RWPE2 (cell line): Measurements from ENCODE around the gene ZC3H7B.

Source experiments
- ATAC-seq: fragments of 200-7000 bp; cut with Tn5 transposase; 3 replicates; pipeline ENCODE4 v1.9.1; 2021; ENCODE audit warnings: low read depth
- DNase-seq: peaks from one replicate; pipeline ENCODE4 v3.0.0-alpha.2; 2020; ENCODE audit warnings: low spot score
- H3K27ac ChIP-seq: fragments of 450-650 bp; 2 replicates; pipeline ENCODE4 v1.5.1; 2017; ENCODE audit warnings: mild to moderate bottlenecking; ENCODE audit not compliant: poor library complexity, severe bottlenecking
- H3K27me3 ChIP-seq: fragments of 250-450 bp; sonication (Bioruptor Pico); 2 replicates; pipeline ENCODE4 v1.5.1; 2021; ENCODE audit warnings: mild to moderate bottlenecking, moderate library complexity; ENCODE audit not compliant: insufficient read depth, poor library complexity, severe bottlenecking
- H3K36me3 ChIP-seq: fragments of 250-450 bp; sonication (Bioruptor Pico); 2 replicates; pipeline ENCODE4 v1.5.1; 2020; ENCODE audit warnings: low read depth, mild to moderate bottlenecking, moderate library complexity
- H3K4me1 ChIP-seq: fragments of 250-450 bp; sonication (Bioruptor Pico); 2 replicates; pipeline ENCODE4 v1.5.1; 2021; ENCODE audit warnings: mild to moderate bottlenecking, moderate library complexity; ENCODE audit not compliant: insufficient read depth, poor library complexity, severe bottlenecking
- H3K4me3 ChIP-seq: fragments of 250-450 bp; sonication (Bioruptor Pico); 2 replicates; pipeline ENCODE4 v1.5.1; 2021; ENCODE audit warnings: mild to moderate bottlenecking, moderate library complexity; ENCODE audit not compliant: severe bottlenecking
- H3K9me3 ChIP-seq: fragments of 250-450 bp; sonication (Bioruptor Pico); 2 replicates; pipeline ENCODE4 v1.5.1; 2021; ENCODE audit warnings: mild to moderate bottlenecking, moderate library complexity; ENCODE audit not compliant: severe bottlenecking
- TF ChIP-seq, protein P1 (sequence below): fragments of 450-650 bp; IDR thresholded peaks from one replicate; pipeline ENCODE4 v1.5.1; 2017; ENCODE audit warnings: mild to moderate bottlenecking, moderate library complexity; ENCODE audit not compliant: poor library complexity, severe bottlenecking

The ZC3H7B gene

DNA sequence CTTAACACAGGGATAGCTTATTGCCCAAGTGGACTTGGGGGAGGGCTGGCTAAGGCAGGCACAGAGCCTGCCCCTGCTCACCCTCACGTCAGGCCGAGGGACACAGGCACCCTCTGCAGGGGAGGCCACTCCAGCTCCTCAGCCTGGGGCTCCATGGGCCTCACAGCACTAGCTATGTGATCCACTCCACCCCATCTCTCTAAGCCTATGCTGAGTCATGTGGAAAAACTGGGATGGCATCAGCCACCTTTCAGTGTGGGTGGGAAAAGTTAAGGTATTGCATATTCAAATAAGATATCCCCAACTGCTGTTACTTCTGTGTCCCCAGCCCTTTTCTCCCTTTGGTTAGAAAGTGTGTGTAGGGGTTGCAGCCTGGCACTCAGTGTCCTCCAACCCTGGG, 37.6 kb upstream of the ZC3H7B start:
- no peak for ATAC-seq
- TF ChIP-seq, protein P1, sequence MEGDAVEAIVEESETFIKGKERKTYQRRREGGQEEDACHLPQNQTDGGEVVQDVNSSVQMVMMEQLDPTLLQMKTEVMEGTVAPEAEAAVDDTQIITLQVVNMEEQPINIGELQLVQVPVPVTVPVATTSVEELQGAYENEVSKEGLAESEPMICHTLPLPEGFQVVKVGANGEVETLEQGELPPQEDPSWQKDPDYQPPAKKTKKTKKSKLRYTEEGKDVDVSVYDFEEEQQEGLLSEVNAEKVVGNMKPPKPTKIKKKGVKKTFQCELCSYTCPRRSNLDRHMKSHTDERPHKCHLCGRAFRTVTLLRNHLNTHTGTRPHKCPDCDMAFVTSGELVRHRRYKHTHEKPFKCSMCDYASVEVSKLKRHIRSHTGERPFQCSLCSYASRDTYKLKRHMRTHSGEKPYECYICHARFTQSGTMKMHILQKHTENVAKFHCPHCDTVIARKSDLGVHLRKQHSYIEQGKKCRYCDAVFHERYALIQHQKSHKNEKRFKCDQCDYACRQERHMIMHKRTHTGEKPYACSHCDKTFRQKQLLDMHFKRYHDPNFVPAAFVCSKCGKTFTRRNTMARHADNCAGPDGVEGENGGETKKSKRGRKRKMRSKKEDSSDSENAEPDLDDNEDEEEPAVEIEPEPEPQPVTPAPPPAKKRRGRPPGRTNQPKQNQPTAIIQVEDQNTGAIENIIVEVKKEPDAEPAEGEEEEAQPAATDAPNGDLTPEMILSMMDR = no peak
- H3K27ac ChIP-seq = no peak overlapping the region

GRCh38 chr22:41264408-41264941, 36.9 kb upstream of the ZC3H7B start:
- Histone ChIP-seq H3K27ac (no peak overlapping the region), H3K4me1 (no peaks in the 10 kb centered on the region), H3K36me3 (peaks cover 94% of the 10 kb centered on the region), H3K9me3 (no peaks in the 10 kb centered on the region), H3K27me3 (no peaks in the 10 kb centered on the region), H3K4me3 (no peak overlapping the region)
- ATAC-seq (no peak), DNase-seq (no peak)
- TF ChIP-seq, protein P1 = no peak

More for the DNA sequence above, 37.6 kb upstream of the ZC3H7B start:
- Histone ChIP-seq H3K36me3 (peaks cover 94% of the 10 kb centered on the region), H3K4me1 (no peaks in the 10 kb centered on the region), H3K27me3 (no peaks in the 10 kb centered on the region), H3K9me3 (no peaks in the 10 kb centered on the region), H3K4me3 (no peak overlapping the region)
- DNase-seq = no peak

GRCh38 chr22:41267958-41268357, 33.4 kb upstream of the ZC3H7B start:
- no peaks in the 10 kb centered on the region for H3K27me3 ChIP-seq
- H3K9me3 ChIP-seq = no peaks in the 10 kb centered on the region
- H3K36me3 ChIP-seq = peaks cover 96% of the 10 kb centered on the region
- no peak overlapping the region for H3K27ac ChIP-seq
- H3K4me1 ChIP-seq = no peaks in the 10 kb centered on the region
- ATAC-seq = no peak
- H3K4me3 ChIP-seq = no peak overlapping the region
- DNase-seq = no peak
- TF ChIP-seq, protein P1 = no peak

DNA sequence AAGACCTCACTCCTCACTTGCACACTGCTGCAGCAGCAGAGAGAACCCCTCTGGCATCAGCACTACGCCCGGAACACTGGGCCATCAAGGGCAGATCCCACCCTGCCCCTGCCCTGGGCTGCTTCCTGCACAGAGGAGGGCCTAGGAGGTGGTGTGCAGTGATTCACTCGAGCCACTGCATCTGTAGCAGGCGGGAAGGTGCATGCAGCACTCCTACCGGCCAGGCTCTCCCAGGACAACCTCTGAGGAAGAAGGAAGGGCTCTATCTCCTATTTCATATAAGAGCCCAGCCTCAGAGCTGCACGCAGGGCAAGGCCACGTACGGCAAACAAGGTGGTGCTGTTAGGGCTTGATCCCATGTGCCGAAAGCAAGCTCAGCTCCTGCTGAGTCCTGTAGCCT, 29.5 kb upstream of the ZC3H7B start:
- peaks cover 99% of the 10 kb centered on the region for H3K36me3 ChIP-seq
- no peaks in the 10 kb centered on the region for H3K9me3 ChIP-seq
- TF ChIP-seq, protein P1 = no peak
- no peaks in the 10 kb centered on the region for H3K4me1 ChIP-seq
- no peaks in the 10 kb centered on the region for H3K27me3 ChIP-seq
- ATAC-seq = peak; percentile 40; the same call in 1 of the 3 replicates
- no peak overlapping the region for H3K4me3 ChIP-seq
- DNase-seq = no peak
- H3K27ac ChIP-seq = no peak overlapping the region

DNA sequence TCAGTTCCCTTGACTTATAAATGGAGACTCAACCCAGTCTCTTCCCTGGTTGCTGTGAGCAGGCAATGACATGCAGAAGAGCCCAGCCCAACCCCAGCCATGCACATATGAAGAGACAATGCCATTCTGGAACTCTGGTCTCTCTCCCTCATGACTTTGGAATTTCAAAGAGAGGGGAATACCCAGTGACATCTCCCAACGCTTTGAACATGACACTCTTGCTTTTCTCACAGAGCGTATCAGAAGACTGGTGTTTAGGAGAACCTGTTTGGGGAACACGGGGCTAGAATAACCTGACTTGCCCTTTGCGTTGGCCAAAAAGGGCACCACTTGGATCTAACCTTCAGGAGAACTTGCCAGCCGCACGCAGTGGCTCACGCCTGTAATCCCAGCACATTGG, 28.2 kb upstream of the ZC3H7B start:
- no peaks in the 10 kb centered on the region for H3K27me3 ChIP-seq
- H3K27ac ChIP-seq = no peak overlapping the region
- ATAC-seq (no peak), DNase-seq (no peak)
- peaks cover 97% of the 10 kb centered on the region for H3K36me3 ChIP-seq
- H3K4me3 ChIP-seq = no peak overlapping the region
- H3K9me3 ChIP-seq = no peaks in the 10 kb centered on the region
- TF ChIP-seq, protein P1 = no peak
- H3K4me1 ChIP-seq = no peaks in the 10 kb centered on the region
